NCI-H2029 (cell line): Measurements from ENCODE around the gene PDCD1LG2.

ENCODE experiments used
- DNase-seq: peaks from one replicate; lab custom pipeline; 2025; lab: John Stamatoyannopoulos, UW

The PDCD1LG2 gene

GRCh38 chr9:5611321-5612184 is 101.2 kb downstream of the PDCD1LG2 start:
- DNase-seq = no peak

GRCh38 chr9:5612185-5612530 is 101.8 kb downstream of the PDCD1LG2 start:
- DNase-seq = no peak

GRCh38 chr9:5614192-5614591 is 103.9 kb downstream of the PDCD1LG2 start:
- DNase-seq = no peak

- DNase-seq = no peak
These were observed 104.7 kb downstream of the PDCD1LG2 start for GRCh38 chr9:5614985-5615384.

GRCh38 chr9:5617749-5618148 is 107.4 kb downstream of the PDCD1LG2 start:
- no peak for DNase-seq

- DNase-seq = no peak
These were observed 110.2 kb downstream of the PDCD1LG2 start for GRCh38 chr9:5620494-5620893.
